Measurements from ENCODE around the gene DNAH14.

Gene DNAH14

DNA sequence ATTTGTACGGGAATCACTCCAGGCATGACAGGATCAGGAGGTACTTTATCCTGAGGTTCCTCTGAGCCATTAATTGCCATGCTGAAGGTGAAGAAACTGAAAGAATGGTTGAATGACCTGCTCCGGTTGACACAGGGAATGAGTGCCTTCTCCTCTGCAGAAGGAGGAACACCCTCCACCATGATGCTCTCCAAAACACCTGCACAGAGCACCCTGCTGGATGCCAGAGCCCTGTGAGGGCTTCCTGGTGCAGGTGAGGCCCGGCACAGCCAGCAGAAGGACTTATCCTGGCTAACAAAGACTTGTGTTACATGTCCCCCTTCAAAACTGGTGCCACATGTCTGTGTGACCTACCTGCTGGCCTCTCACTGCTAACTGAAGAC is 512.6 kb downstream of the DNAH14 start:
- H3K4me3 ChIP-seq (ENCODE audit: low read depth, low read length) = no peak overlapping the region
- no peaks in the 10 kb centered on the region for H3K36me3 ChIP-seq
- H3K9me3 ChIP-seq (ENCODE audit: severe bottlenecking) = no peaks in the 10 kb centered on the region
- DNase-seq = no peak
- TF ChIP-seq, protein P1, sequence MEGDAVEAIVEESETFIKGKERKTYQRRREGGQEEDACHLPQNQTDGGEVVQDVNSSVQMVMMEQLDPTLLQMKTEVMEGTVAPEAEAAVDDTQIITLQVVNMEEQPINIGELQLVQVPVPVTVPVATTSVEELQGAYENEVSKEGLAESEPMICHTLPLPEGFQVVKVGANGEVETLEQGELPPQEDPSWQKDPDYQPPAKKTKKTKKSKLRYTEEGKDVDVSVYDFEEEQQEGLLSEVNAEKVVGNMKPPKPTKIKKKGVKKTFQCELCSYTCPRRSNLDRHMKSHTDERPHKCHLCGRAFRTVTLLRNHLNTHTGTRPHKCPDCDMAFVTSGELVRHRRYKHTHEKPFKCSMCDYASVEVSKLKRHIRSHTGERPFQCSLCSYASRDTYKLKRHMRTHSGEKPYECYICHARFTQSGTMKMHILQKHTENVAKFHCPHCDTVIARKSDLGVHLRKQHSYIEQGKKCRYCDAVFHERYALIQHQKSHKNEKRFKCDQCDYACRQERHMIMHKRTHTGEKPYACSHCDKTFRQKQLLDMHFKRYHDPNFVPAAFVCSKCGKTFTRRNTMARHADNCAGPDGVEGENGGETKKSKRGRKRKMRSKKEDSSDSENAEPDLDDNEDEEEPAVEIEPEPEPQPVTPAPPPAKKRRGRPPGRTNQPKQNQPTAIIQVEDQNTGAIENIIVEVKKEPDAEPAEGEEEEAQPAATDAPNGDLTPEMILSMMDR (IDR thresholded peaks at IDR 0.05; ENCODE audit: low read depth, low read length) = no peak
- H3K27me3 ChIP-seq (ENCODE audit: insufficient read depth, low read depth, severe bottlenecking) = no peaks in the 10 kb centered on the region
- H3K27ac ChIP-seq = no peak overlapping the region

DNA sequence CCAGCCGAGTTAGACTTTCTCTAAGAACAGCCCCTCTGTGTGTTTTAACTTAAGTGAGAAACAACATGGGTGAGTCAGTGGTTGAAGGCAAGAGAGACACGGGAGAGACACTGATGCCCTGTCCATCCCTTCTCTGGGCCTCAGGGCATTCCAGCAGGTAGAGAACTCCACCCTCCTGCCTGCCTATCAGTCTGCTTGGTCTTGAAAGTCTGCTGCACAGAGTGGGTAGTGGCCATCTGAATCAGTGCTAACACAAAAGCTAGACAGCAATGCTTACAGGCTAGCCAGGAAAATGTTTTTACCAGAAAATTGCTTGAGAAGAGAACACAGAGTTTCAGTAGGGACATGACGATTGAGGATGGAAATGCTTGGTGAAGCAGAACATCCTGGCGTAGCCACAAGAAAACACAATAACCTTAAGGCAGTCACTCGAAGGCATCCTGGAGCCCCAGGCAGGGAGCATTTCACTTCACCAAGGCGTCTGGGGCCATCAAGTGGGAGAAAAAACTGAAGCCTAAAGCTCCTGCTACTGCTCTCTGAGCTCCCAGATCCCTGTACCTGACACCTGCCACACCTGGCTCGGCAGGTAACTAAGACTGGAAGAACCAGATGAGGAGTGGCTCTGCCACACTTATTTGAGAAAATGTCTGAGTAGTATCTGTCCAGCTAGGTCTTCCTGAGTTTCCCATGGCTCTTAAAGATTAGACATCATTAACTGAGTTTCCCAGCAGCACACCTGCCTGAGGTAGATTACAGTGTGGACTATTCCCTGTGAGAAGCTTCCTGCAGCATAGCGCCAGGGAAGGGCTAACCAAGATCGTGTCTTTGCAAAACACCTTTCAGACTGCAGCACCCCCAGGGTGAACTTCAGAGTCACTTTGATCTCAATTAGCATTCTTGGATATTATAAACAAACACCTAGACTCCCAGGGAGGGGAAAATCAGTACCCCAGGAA is 516.4 kb downstream of the DNAH14 start:
- H3K4me3 ChIP-seq (ENCODE audit: low read depth, low read length) = no peak overlapping the region
- H3K27ac ChIP-seq = no peak overlapping the region

DNA sequence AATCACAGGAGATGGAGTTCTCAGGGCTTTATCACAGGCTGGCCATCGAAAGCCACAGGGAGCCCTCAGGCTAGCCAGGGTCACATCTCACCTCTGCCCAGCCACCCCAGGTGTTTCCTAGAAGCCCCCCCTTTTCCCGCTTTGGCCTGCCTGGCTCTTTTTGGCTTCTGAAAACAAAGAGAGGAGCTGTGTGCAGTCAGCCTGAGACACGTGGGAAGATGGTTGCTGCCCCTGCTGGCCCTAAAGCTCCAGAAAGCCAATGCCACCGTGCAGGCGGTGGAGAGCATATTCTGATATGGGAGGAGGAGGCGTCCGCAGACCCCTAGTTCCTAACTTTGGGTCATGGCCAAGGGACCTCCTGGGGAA is 517.1 kb downstream of the DNAH14 start:
- TF ChIP-seq, protein P1 (IDR thresholded peaks at IDR 0.05; ENCODE audit: low read depth, low read length) = no peak
- no peak for DNase-seq
- Histone ChIP-seq H3K4me3 (ENCODE audit: low read depth, low read length) (no peak overlapping the region), H3K27ac (no peak overlapping the region), H3K36me3 (no peaks in the 10 kb centered on the region), H3K9me3 (ENCODE audit: severe bottlenecking) (no peaks in the 10 kb centered on the region), H3K27me3 (ENCODE audit: insufficient read depth, low read depth, severe bottlenecking) (no peaks in the 10 kb centered on the region)

More for the DNA sequence above, 516.4 kb downstream of the DNAH14 start:
- H3K27me3 ChIP-seq (ENCODE audit: insufficient read depth, low read depth, severe bottlenecking) = no peaks in the 10 kb centered on the region
- no peaks in the 10 kb centered on the region for H3K9me3 ChIP-seq (ENCODE audit: severe bottlenecking)
- TF ChIP-seq, protein P1 (IDR thresholded peaks at IDR 0.05; ENCODE audit: low read depth, low read length) = no peak
- DNase-seq = no peak
- no peaks in the 10 kb centered on the region for H3K36me3 ChIP-seq

DNA sequence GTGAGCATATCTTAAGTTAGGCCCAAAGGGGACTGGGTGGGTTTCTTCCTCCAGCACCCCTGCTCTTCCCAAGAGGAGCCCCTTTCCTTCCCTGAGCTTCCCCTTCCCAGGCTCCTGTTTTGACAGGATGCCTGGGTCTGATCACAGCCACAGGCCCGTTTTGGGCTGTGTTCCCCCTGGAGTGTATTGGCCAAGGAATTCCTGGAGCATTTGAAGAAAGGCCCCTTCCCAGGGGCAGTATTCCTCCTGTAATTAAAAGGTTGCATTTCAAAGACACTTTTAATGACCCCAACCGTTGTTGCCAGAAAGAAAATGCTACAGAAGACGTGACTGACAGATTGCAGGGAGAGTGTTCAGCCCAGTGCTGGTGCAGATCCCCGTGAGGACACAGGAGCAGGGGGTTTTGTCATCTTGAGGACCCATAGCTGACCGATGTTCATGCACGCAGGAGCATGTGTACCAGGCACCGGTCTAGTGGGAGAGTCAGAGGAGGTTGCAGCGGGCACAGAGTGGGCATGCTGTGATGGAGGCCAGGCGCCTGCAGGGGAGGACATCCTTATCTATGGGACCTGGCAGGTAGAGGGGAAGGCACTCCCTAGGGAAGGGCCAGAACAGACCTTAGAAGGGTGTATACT is 517.6 kb downstream of the DNAH14 start:
- Histone ChIP-seq H3K27ac (no peak overlapping the region), H3K27me3 (ENCODE audit: insufficient read depth, low read depth, severe bottlenecking) (no peaks in the 10 kb centered on the region), H3K4me3 (ENCODE audit: low read depth, low read length) (no peak overlapping the region), H3K9me3 (ENCODE audit: severe bottlenecking) (no peaks in the 10 kb centered on the region), H3K36me3 (no peaks in the 10 kb centered on the region)
- DNase-seq = no peak
- TF ChIP-seq, protein P1 (IDR thresholded peaks at IDR 0.05; ENCODE audit: low read depth, low read length) = no peak

DNA sequence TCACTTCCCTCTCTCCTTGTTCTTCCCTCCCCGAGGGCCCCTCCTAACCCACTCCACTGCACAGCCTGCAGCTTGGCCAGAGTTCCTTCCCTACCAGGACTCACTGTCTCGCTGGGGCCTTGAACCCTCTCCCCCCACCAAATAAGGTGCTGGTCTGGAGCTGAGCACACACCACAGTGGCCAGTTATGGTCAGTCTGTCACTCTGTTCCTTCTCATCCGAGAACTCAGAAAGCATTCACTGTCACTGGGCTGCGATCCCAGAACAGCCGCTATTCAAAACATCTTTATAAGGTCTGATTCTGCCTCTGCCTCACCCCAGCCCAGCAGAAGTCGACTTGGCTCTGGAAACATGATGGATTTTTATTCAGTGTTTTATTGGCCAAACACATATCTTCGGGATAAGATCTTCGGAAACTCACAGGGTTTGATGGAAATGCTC is 518.2 kb downstream of the DNAH14 start:
- no peak for DNase-seq
- Histone ChIP-seq H3K27ac (no peak overlapping the region), H3K36me3 (no peaks in the 10 kb centered on the region), H3K9me3 (ENCODE audit: severe bottlenecking) (no peaks in the 10 kb centered on the region), H3K4me3 (ENCODE audit: low read depth, low read length) (no peak overlapping the region), H3K27me3 (ENCODE audit: insufficient read depth, low read depth, severe bottlenecking) (no peaks in the 10 kb centered on the region)
- TF ChIP-seq, protein P1 (IDR thresholded peaks at IDR 0.05; ENCODE audit: low read depth, low read length) = no peak
